DND-41 (cell line): ENCODE measurements around the gene USP26.
"Not testable (repeated sequence)": the region's sequence is repeated elsewhere in the genome, so short reads cannot be mapped to it uniquely, and the experiment has no call there.

Experiments used
- ATAC-seq: fragments of 200-7000 bp; cut with Tn5 transposase; 3 replicates; pipeline ENCODE4 v1.9.1; 2021; ENCODE audit warnings: low read depth; ENCODE audit not compliant: insufficient read depth
- DNase-seq: peaks from one replicate; pipeline ENCODE4 v3.0.0-alpha.2; 2020
- H2AFZ ChIP-seq: 2 replicates; pipeline ENCODE4 v1.6.0; 2012; ENCODE audit warnings: low read depth, low read length
- H3K27ac ChIP-seq: 2 replicates; pipeline ENCODE4 v1.5.1; 2012; ENCODE audit warnings: low read length, inconsistent platforms
- H3K27me3 ChIP-seq: fragments of 200-600 bp; sonication (generic); 2 replicates; pipeline ENCODE4 v1.6.0; 2012; ENCODE audit warnings: low read length, mild to moderate bottlenecking, inconsistent platforms; ENCODE audit not compliant: insufficient read depth, poor library complexity
- H3K36me3 ChIP-seq: 2 replicates; pipeline ENCODE4 v1.5.1; 2012; ENCODE audit warnings: low read length, inconsistent platforms; ENCODE audit not compliant: insufficient read depth
- H3K4me1 ChIP-seq: 2 replicates; pipeline ENCODE4 v1.5.1; 2012; ENCODE audit warnings: mild to moderate bottlenecking, low read length; ENCODE audit not compliant: insufficient read depth
- H3K4me2 ChIP-seq: 2 replicates; pipeline ENCODE4 v1.6.0; 2012; ENCODE audit warnings: mild to moderate bottlenecking, moderate library complexity, low read length, inconsistent platforms; ENCODE audit not compliant: insufficient read depth
- H3K4me3 ChIP-seq, 2 experiments: fragments of 200-600 bp in 1 of 2; shearing (Covaris generic) in 1 of 2; 2 replicates each; pipeline ENCODE4 v1.5.1; 2012 to 2016; ENCODE audit warnings: inconsistent platforms in 2 of 2, low read length in 2 of 2, mild to moderate bottlenecking in 2 of 2, low read depth in 1 of 2, moderate library complexity in 1 of 2
- H3K79me2 ChIP-seq: 2 replicates; pipeline ENCODE4 v1.6.0; 2012; ENCODE audit warnings: low read length, inconsistent platforms; ENCODE audit not compliant: insufficient read depth
- H3K9ac ChIP-seq: 2 replicates; pipeline ENCODE4 v1.6.0; 2012; ENCODE audit warnings: low read depth, mild to moderate bottlenecking, inconsistent platforms, low read length, moderate library complexity
- H3K9me3 ChIP-seq: 2 replicates; pipeline ENCODE4 v1.5.1; 2012; ENCODE audit warnings: low read length, moderate library complexity, mild to moderate bottlenecking, inconsistent platforms; ENCODE audit not compliant: insufficient read depth, severe bottlenecking
- H4K20me1 ChIP-seq: 2 replicates; pipeline ENCODE4 v1.6.0; 2012; ENCODE audit warnings: low read length; ENCODE audit not compliant: insufficient read depth
- CTCF ChIP-seq: IDR thresholded peaks from 2 replicates; pipeline ENCODE4 v1.5.1; 2012; ENCODE audit warnings: borderline replicate concordance, low read length, moderate library complexity, mild to moderate bottlenecking; ENCODE audit not compliant: poor library complexity, severe bottlenecking; ENCODE audit errors: extremely low read depth
- EZH2 ChIP-seq: IDR thresholded peaks from 3 replicates; pipeline ENCODE4 v1.6.1; 2012; ENCODE audit warnings: borderline replicate concordance, low read depth, mild to moderate bottlenecking, moderate library complexity, low read length, inconsistent platforms; ENCODE audit not compliant: severe bottlenecking

USP26 gene

GRCh38 chrX:132983496-132983895, 113.4 kb downstream of the USP26 start:
- no peak overlapping the region for H3K9ac ChIP-seq
- H3K4me1 ChIP-seq = no peaks in the 10 kb centered on the region
- H3K4me3 ChIP-seq = no peak overlapping the region
- H3K9me3 ChIP-seq = no peaks in the 10 kb centered on the region
- H3K4me2 ChIP-seq = no peak overlapping the region
- no peaks in the 10 kb centered on the region for H3K36me3 ChIP-seq
- no peaks in the 10 kb centered on the region for H3K27me3 ChIP-seq
- TF ChIP-seq EZH2 (no peak), CTCF (no peak)
- no peaks in the 10 kb centered on the region for H3K79me2 ChIP-seq
- no peak overlapping the region for H3K27ac ChIP-seq
- DNase-seq (no peak), ATAC-seq (no peak)
- H4K20me1 ChIP-seq = no peaks in the 10 kb centered on the region
- H2AFZ ChIP-seq = no peak overlapping the region

- not testable (repeated sequence) for H3K27ac ChIP-seq, ATAC-seq
Observed at GRCh38 chrX:132980035-132980434, 116.9 kb downstream of the USP26 start.

More at GRCh38 chrX:132980035-132980434, 116.9 kb downstream of the USP26 start:
- not testable (repeated sequence) for H3K9ac ChIP-seq, H3K79me2 ChIP-seq, DNase-seq, H3K36me3 ChIP-seq, H3K9me3 ChIP-seq, H2AFZ ChIP-seq, H4K20me1 ChIP-seq, H3K4me3 ChIP-seq, H3K4me2 ChIP-seq, H3K27me3 ChIP-seq
- H3K4me1 ChIP-seq = peaks cover 14% of the 10 kb centered on the region
